Measurements from ENCODE around the gene FAM47B.

The FAM47B gene

DNA sequence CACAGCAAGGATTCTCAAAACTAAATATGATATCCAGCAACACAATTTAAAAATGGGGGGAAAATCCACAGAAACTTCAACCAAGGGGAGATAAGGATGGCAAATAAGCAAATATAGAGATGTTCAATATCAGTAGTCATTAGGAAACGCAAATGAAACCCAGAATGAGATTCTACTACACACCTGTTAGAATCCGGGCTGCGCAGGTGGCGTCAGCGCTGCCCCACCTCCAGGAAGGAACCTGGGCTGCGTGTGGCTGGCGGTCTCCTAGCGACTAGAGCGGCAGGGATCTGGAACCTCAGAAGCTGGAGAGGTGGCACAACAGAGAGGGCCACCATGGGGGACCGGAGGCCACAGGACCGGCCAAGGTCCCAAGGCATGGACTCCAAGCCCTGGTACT lies at the start of gene FAM47B:
TSS of gene FAM47B (plus strand) at position 301 of the 400 bp plus-strand sequence. CDS start at position 337, 36 bp downstream.
- DNase-seq (ENCODE audit: low read depth in 2 of 2), result no peak

DNA sequence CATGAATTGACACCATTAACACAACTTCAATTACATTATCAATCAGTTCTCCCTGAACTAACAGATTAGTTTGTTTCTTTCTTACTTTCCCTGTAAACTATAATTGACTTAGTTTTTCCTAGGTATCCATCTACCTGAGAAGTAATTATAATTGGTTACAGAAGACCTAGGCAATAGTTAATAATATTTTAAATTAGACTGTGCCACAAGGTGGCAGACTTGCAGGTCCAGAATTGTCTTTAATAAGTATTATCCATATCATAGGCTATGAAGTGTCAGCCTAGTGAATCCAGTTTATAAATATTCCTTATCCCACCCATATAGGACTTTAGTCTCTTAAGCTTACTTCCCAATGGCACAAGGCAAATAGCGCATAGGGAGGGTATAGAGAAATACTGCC lies 48.9 kb upstream of the FAM47B start:
- DNase-seq (ENCODE audit: low read depth in 2 of 2), result no peak

DNA sequence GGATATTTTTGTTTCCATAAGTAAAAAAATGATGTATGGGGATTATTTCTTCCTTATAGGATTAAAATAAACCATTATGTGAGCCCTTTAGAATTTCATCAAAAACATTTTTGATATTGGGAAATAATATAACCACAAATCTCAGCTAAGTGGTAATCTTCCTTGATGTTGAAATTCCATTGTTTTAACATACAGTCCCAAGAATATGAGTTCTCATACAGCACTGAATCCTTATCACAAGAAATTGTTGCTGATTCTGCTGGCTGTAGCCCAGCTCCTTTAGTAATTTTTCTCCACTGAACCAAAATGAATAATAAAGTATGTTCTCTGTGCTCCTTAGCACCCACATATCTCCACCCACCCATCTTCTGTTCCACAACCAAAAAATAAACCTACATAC lies 41.9 kb upstream of the FAM47B start:
- no peak for DNase-seq (ENCODE audit: low read depth in 2 of 2)

DNA sequence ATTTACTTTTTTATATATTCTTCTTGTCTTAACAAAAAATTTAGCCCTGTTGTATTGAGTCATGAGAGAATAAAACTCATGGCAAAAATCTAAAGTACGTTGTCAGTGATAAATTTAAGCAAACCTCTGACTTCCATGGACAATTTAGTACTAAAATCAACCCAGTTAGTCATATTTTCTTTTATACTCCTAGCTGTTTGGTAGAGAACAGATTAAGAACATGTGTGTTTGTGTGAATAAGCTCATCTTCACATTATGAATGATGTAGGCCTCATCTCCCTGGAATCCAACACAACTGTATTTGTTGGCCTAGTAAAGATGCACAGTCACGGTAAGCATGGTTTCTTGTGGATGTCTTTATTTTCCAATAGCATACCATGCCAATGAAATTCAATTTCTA lies 40.8 kb upstream of the FAM47B start:
- peak; percentile 71 to 72 for DNase-seq (ENCODE audit: low read depth in 2 of 2)

DNA sequence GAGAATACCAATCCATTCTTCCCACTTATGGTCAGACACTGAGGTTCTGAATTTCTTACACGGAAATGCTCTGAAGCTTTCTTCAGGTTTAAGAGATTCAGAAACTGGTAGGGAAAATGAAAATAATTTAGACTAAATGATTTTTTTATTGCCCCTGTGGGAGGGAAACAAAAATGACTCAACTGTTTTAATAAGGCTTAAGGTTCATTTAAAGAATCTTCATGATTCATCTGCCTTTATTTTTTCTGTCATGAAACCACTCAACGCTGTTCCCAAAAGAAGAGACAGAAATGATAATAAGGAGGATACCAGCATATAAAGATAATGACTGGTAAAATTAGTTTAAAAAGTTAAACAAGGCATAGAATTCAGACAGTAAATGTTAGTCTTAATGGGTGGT lies 39.3 kb upstream of the FAM47B start:
- no peak for DNase-seq (ENCODE audit: low read depth in 2 of 2)

DNA sequence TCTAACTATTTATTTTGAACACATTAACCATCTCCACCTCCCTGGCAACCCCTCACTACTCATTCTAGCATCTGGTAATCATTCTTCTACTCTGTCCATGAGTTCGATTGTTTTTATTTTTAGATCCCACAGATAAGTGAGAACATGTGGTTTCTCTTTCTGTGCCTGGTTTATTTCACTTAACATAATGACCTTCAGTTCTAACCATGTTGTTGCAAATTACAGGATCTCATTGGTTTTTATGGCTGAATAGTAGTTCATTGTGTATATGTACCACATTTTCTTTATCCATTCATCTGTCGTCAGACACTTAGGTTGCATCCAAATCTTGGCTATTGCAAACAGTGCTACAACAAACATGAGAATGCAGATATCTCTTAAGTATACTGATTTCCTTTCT lies 33.4 kb upstream of the FAM47B start:
- DNase-seq (ENCODE audit: low read depth in 2 of 2), result no peak

DNA sequence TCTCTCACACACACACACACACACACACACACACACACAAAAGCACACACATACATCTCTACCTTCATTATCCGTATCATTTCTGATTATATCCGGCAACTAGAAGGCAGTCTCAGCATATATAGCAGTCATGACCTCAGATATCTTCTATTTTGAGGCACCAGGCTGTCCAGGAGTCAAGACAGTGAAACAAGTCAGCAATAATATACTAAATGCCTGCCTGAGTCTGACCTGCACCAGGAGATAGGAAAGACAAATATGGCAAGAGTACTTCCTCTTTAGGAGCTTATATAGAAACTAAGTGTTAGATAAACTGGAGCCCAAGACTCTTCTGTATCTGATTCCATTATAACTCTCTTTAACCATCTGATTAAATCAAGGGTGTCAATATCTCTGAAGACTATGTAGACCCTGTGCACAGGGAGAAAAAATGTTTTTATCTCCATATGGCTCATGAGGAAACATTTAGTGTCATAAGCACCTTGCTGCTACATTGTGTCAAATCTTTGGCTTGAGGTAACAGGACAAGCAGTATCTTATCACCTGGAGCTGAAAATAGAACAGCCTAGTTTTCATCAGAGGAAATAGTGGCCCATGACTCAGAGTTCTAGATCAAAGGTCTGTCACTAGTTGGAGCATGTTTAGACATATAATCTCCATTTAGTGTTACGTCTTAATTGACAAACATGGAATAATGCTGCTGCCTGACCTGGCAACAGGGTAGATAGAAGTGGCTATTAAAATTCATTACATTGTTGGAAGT lies 27.0 kb upstream of the FAM47B start:
- DNase-seq (ENCODE audit: low read depth in 2 of 2), result no peak

DNA sequence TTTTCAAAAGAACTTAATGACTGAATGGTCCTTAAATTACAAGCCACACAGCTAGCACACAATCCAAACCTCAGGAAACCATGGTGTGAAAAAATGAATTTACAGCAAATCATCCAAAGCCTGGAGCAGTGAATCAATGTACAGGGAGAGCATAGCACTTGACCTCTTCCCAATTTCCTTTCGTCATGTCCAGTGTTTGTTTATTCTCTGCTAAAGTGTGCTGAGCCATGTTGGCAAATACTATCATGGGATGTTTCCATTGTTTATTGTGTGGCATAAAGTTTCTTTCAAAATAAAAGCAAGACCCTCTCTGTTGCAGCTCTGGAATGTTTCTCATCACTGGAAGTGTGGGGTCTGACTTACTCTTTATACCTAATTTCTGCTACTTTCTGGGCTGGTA lies 25.4 kb upstream of the FAM47B start:
- no peak for DNase-seq (ENCODE audit: low read depth in 2 of 2)

DNA sequence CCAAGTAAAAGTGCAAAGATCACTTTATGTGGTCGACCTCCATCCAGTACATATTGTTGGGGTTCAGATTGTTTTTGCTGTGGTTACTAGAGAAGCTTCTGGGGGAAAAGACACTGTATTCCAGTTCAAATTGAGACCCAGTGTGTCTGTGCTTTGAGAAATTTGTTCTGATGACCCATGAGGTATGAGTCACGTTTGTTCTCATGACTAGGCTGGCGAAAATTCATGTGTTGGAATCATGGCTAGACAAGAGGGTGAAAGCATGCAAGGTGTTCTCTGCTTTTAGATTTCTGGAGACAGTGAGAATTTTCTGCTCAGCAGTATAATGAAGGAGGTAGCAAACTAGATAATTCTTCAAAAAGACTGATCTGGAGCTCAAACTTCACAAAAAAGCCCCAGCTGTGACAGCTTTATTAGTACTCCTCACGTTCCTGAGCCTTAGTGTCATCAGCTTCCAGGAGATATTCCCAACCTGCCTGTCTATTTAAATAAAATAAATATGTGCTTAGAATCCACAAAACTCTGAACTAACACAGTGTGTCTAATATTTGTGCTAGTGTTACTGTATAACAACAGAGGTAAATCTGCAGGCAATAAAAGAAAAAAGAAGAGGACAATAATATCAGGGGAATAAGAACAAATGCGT lies 24.4 kb upstream of the FAM47B start:
- DNase-seq (ENCODE audit: low read depth in 2 of 2), result no peak

DNA sequence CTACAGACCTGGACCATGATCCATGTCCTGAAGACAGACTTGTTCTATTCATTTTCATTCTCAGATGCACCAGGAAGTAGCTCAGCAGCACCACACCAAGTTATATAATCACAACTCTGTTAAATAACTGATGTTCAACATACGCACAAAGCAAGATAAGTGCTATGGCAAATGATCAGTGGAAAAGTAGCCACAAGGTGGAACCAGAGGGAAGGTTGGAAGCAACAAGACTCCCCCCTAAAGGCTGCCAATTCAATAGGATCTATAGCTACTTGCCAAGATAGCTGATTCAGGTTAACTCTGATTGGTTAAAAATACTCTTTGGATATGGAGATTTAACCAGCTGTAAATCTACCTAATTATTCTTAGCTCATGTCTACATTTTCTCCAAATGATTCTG lies 23.7 kb upstream of the FAM47B start:
- DNase-seq (ENCODE audit: low read depth in 2 of 2), result peak; percentile 33 to 41

DNA sequence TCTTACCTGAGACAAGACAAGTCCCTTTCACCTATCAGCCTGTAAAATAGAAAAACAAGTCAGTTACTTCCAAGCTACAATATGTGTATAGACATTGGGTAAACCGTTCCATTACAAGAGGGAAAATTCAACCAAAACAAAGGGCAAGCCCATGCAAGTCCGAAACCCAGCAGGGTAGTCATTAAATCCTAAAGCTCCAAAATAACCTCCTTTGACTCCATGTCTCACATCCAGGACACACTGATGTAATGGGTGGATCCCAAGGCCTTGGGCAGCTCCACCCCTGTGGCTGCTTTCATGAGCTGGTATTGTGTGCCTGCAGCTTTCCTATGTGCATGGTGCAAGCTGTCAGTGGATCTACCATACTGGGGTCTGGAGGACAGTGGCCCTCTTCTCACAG lies 14.7 kb upstream of the FAM47B start:
- DNase-seq (ENCODE audit: low read depth in 2 of 2), result no peak

DNA sequence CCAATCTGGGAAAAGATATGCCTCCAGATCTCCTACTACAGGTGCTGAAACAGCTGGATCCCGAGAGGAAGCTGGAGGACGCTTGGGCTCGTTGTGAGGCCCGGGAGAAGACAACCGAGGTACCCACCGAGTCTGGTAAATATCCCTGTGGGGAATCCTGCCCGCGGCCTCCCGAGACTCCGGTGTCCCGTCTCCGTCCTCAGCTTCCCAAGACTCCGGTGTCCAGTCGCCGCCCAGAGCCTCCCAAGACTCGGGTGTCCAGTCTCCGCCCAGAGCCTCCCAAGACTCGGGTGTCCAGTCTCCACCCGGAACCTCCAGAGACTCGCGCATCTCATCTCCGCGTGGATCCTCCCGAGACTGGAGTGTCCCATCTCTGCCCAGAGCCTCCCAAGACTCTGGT lies 639 bp downstream of the FAM47B start:
- DNase-seq (ENCODE audit: low read depth in 2 of 2), result no peak

DNA sequence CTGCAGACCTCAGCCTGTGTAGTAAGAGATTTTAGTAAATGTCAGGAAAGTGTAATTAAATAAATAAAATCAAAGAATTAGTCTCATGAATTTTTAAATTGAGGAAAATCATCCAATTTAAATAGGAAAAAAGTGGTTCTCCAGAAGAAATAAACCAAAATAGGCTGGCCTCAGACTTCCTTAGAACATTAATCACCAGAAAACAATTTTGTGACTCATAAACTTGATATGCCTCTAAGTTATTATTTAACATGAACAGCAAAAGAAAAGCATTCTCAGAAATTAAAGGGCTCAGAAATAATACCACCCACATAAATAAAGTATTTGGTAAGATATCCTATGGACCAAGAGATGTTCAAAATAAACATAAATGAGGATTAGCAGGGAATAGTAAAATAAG lies 14.3 kb downstream of the FAM47B start:
- peak; percentile 26 to 27 for DNase-seq (ENCODE audit: low read depth in 2 of 2)

DNA sequence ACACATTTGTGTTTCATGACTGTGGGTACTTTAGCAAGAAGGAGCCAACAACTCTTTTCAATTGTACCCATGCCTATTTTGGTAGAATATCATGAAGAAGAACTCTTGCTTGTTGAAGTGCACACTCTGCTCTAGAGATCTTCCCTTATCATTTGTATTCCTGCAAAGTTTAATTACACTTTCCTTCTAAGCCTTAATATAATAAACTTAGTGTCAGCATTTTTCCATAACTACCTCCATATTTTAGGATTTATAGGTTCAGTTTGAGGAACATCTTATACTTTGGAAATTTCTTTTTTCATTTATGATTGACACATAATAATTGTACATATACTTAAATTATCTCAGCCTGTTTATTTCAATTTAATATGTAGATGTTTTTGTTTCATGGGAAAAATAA lies 19.1 kb downstream of the FAM47B start:
- no peak for DNase-seq (ENCODE audit: low read depth in 2 of 2)

DNA sequence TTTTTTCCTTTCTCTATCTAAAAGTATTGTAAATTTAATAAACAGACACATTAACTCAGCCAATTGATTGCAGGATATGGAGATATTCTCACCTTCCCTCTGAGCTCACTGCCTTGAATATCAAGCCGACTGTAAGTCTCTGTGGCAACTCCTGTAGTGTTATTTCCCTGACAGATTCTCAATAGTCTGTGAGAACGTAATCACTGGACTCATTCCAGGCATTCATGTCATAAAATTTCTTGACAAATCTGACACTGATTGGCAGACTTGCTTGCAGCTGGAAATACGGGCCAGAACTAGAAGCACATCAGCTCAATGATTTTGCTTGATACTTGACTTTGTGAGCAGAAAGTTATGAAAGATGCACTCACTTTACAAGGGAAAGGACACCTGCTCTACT lies 29.6 kb downstream of the FAM47B start:
- DNase-seq (ENCODE audit: low read depth in 2 of 2), result no peak

DNA sequence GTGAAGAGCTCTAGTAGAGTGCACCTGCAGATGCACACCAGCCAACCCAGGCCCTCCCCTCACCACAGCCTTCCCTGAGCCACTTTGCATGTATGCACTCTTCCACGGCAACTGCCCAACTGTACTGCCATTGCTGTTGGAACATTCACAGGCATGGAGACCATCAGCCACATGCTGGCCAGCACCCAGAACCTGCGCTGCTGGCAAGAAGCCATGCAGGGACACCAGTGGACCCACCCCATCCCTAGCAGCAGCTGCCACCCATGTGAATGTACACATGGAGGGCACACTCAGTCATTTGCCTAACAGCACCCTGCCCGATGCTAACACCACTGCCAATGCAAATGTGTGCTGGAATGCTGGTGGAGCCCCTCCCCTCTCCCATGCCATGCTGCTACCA lies 35.6 kb downstream of the FAM47B start:
- DNase-seq (ENCODE audit: low read depth in 2 of 2), result no peak

DNA sequence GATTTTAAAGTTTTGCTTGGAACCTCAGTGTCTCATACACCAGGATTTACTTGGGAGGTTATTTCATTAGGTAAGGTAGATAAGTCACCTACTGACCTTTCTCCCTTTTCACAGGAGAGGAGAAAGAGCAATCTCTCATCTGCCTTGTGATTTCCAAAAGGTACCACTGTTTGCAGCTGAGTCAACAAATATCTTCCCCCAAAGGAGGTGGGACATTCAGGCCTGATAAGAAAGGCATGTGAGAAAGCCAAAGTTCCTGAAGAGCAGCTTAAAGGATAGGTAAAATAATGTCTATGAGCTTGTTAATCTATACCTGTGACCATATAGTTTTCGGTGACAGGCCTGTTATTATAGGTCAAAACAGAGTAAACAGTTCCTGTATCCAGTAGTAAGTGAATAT lies 45.0 kb downstream of the FAM47B start:
- DNase-seq (ENCODE audit: low read depth in 2 of 2), result no peak

All from fibroblast of skin of left quadriceps (primary cell).